Fibroblast of lung (primary cell): Measurements from ENCODE around the gene SPPL2C. TPM values are rescaled to one million over a fixed set of nuclear protein-coding genes. Genes with fewer than 3 reads are reported as not detected.

Experiments used
- DNase-seq, 2 donors: peaks; one replicate each; pipeline versions ENCODE4 v3.0.0 to v3.0.0-alpha.2; 2010; ENCODE audit warnings: low read depth in 2 of 2
- H2AFZ ChIP-seq: 2 replicates; pipeline ENCODE4 v1.5.1; 2012; ENCODE audit warnings: low read length, control low read depth, inconsistent platforms
- H3K27ac ChIP-seq: 2 replicates; pipeline ENCODE4 v1.5.1; 2011; ENCODE audit warnings: low read length, control low read depth; ENCODE audit not compliant: insufficient read depth
- H3K27me3 ChIP-seq: 2 replicates; pipeline ENCODE4 v1.5.1; 2011; ENCODE audit warnings: mild to moderate bottlenecking, low read length; ENCODE audit not compliant: control insufficient read depth, insufficient read depth
- H3K36me3 ChIP-seq: 2 replicates; pipeline ENCODE4 v1.5.1; 2011; ENCODE audit warnings: low read length; ENCODE audit not compliant: control insufficient read depth, insufficient read depth
- H3K4me1 ChIP-seq: 2 replicates; pipeline ENCODE4 v1.5.1; 2011; ENCODE audit warnings: low read length; ENCODE audit not compliant: control insufficient read depth, insufficient read depth; ENCODE audit errors: extremely low read depth
- H3K4me2 ChIP-seq: 2 replicates; pipeline ENCODE4 v1.5.1; 2011; ENCODE audit warnings: low read length, control low read depth; ENCODE audit not compliant: insufficient read depth; ENCODE audit errors: extremely low read depth
- H3K4me3 ChIP-seq, 4 experiments: fragments of 200-600 bp in 1 of 4; sonication (generic) in 1 of 4; replicated peaks in 1 of 4; 2 replicates each; pipeline ENCODE4 v1.5.1; 2011 to 2016; ENCODE audit warnings: low read length in 4 of 4, low read depth in 3 of 4, mild to moderate bottlenecking in 3 of 4, control low read depth in 2 of 4, inconsistent platforms in 1 of 4, mixed read lengths in 1 of 4; ENCODE audit not compliant: insufficient read depth in 1 of 4; ENCODE audit errors: control extremely low read depth in 1 of 4
- H3K79me2 ChIP-seq: 2 replicates; pipeline ENCODE4 v1.5.1; 2012; ENCODE audit warnings: mild to moderate bottlenecking, low read length, inconsistent platforms; ENCODE audit not compliant: control insufficient read depth, insufficient read depth
- H3K9ac ChIP-seq: 2 replicates; pipeline ENCODE4 v1.5.1; 2011; ENCODE audit warnings: mild to moderate bottlenecking, low read length, control low read depth; ENCODE audit not compliant: insufficient read depth
- H3K9me3 ChIP-seq: 2 replicates; pipeline ENCODE4 v1.5.1; 2012; ENCODE audit warnings: low read depth, low read length; ENCODE audit not compliant: control insufficient read depth, insufficient read depth
- H4K20me1 ChIP-seq: 2 replicates; pipeline ENCODE4 v1.5.1; 2011; ENCODE audit warnings: low read length; ENCODE audit not compliant: control insufficient read depth, insufficient read depth; ENCODE audit errors: extremely low read depth
- EZH2 ChIP-seq: IDR thresholded peaks from 2 replicates; pipeline ENCODE4 v1.5.1; 2012; ENCODE audit warnings: low read length, control low read depth, mild to moderate bottlenecking; ENCODE audit errors: missing control alignments
- polyA plus RNA-seq, 2 donors: library from polyadenylated mRNA; depleted of rRNA in 1 of 2; stranded (reverse) in 1 of 2; unstranded in 1 of 2; fragments of >200 nt; gene quantifications; 2 replicates each; pipeline ENCODE4 v1.2.1, GENCODE V29; 2011 to 2012; ENCODE audit warnings: missing spikeins in 1 of 2
- total RNA-seq: library from RNA; depleted of rRNA; stranded (reverse); fragments of >200 nt; gene quantifications from 2 replicates; pipeline ENCODE4 v1.2.1, GENCODE V29; 2014
- TF ChIP-seq, protein P1 (sequence below), 2 donors: IDR thresholded peaks in 1 of 2; conservative IDR thresholded peaks in 1 of 2; 1 replicate in 1 of 2; 2 replicates in 1 of 2; pipeline ENCODE4 v1.5.1; 2011 to 2012; ENCODE audit warnings: low read length in 2 of 2, control low read depth in 1 of 2, inconsistent platforms in 1 of 2, low read depth in 1 of 2, mild to moderate bottlenecking in 1 of 2

The SPPL2C gene
- total and polyA plus RNA-seq, 2 donors (not counting 1 experiment from before 2014, with no cell fraction given), result not detected

DNA sequence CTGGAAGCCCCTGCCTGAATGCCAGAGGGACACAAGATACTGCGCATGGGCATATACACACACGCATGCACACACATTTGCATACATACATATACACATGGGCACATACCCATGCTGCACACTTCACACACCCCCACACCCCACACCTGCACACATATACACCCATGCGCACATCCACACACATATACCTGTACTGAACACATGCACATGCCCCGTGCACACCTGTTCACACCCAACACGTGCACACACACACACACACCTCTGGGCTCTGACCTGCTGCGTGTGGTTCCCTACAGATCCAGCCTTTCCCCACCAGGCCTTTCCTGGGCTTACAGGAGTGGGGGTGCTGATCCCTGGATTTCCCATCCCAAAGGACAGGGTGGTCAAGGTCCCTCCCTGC, 6.3 kb downstream of the SPPL2C start:
- H3K4me2 ChIP-seq, result no peak overlapping the region
- no peak overlapping the region for H3K27ac ChIP-seq
- no peaks in the 10 kb centered on the region for H3K79me2 ChIP-seq
- H4K20me1 ChIP-seq, result no peaks in the 10 kb centered on the region
- H3K4me3 ChIP-seq, result no peak overlapping the region
- no peak for TF ChIP-seq EZH2
- TF ChIP-seq, protein P1, sequence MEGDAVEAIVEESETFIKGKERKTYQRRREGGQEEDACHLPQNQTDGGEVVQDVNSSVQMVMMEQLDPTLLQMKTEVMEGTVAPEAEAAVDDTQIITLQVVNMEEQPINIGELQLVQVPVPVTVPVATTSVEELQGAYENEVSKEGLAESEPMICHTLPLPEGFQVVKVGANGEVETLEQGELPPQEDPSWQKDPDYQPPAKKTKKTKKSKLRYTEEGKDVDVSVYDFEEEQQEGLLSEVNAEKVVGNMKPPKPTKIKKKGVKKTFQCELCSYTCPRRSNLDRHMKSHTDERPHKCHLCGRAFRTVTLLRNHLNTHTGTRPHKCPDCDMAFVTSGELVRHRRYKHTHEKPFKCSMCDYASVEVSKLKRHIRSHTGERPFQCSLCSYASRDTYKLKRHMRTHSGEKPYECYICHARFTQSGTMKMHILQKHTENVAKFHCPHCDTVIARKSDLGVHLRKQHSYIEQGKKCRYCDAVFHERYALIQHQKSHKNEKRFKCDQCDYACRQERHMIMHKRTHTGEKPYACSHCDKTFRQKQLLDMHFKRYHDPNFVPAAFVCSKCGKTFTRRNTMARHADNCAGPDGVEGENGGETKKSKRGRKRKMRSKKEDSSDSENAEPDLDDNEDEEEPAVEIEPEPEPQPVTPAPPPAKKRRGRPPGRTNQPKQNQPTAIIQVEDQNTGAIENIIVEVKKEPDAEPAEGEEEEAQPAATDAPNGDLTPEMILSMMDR (conservative IDR thresholded peaks at IDR 0.05 in 1 of 2, IDR thresholded peaks at IDR 0.05 in 1 of 2; ENCODE audit: low read depth in 1 of 2, low read length in 2 of 2), result no peak
- no peak overlapping the region for H3K9ac ChIP-seq
- no peak overlapping the region for H2AFZ ChIP-seq
- H3K9me3 ChIP-seq, result no peaks in the 10 kb centered on the region
- H3K4me1 ChIP-seq, result no peaks in the 10 kb centered on the region
- no peaks in the 10 kb centered on the region for H3K27me3 ChIP-seq
- DNase-seq, result no peak
- H3K36me3 ChIP-seq, result no peaks in the 10 kb centered on the region

GRCh38 chr17:45851464-45851863, 6.8 kb downstream of the SPPL2C start:
- Histone ChIP-seq H3K4me2 (no peak overlapping the region), H3K9ac (no peak overlapping the region), H4K20me1 (no peaks in the 10 kb centered on the region), H3K79me2 (no peaks in the 10 kb centered on the region), H3K9me3 (no peaks in the 10 kb centered on the region), H3K36me3 (no peaks in the 10 kb centered on the region), H3K4me3 (no peak overlapping the region), H2AFZ (no peak overlapping the region), H3K27me3 (no peaks in the 10 kb centered on the region), H3K27ac (no peak overlapping the region), H3K4me1 (no peaks in the 10 kb centered on the region)
- DNase-seq, result no peak
- no peak for TF ChIP-seq EZH2
- TF ChIP-seq, protein P1 (conservative IDR thresholded peaks at IDR 0.05 in 1 of 2, IDR thresholded peaks at IDR 0.05 in 1 of 2; ENCODE audit: low read depth in 1 of 2, low read length in 2 of 2), result no peak

GRCh38 chr17:45851873-45852272, 7.2 kb downstream of the SPPL2C start:
- no peak for TF ChIP-seq EZH2
- TF ChIP-seq, protein P1 (conservative IDR thresholded peaks at IDR 0.05 in 1 of 2, IDR thresholded peaks at IDR 0.05 in 1 of 2; ENCODE audit: low read depth in 1 of 2, low read length in 2 of 2), result no peak
- no peaks in the 10 kb centered on the region for H3K36me3 ChIP-seq
- DNase-seq, result no peak

More at GRCh38 chr17:45851873-45852272, 7.2 kb downstream of the SPPL2C start:
- H3K4me2 ChIP-seq, result no peak overlapping the region
- H3K9me3 ChIP-seq, result no peaks in the 10 kb centered on the region
- no peaks in the 10 kb centered on the region for H3K27me3 ChIP-seq
- no peak overlapping the region for H3K4me3 ChIP-seq
- no peaks in the 10 kb centered on the region for H3K79me2 ChIP-seq
- H3K9ac ChIP-seq, result no peak overlapping the region
- H3K4me1 ChIP-seq, result no peaks in the 10 kb centered on the region
- H2AFZ ChIP-seq, result no peak overlapping the region
- H4K20me1 ChIP-seq, result no peaks in the 10 kb centered on the region
- H3K27ac ChIP-seq, result no peak overlapping the region
